C4-2B (cell line): Measurements from ENCODE around the gene SLC13A4.

Experiments
- CTCF ChIP-seq: fragments of 450-650 bp; conservative IDR thresholded peaks from 2 replicates; pipeline ENCODE4 v1.5.1; 2017; ENCODE audit warnings: mild to moderate bottlenecking
- ZFX ChIP-seq: fragments of 450-650 bp; IDR thresholded peaks from 2 replicates; pipeline ENCODE4 v1.6.1; 2017

GRCh38 chr7:135707570-135707966, 20.4 kb downstream of the SLC13A4 start:
- TF ChIP-seq CTCF (no peak), ZFX (no peak)
